OCI-LY7 (cell line): Measurements from ENCODE around the gene UBAP1L. TPM values are rescaled to one million over a fixed set of nuclear protein-coding genes. Genes with fewer than 3 reads are reported as not detected.

Experiments used
- BruUV-seq: library from RNA; stranded (reverse); fragments of 400-500 nt; replicated peaks from 2 replicates; lab custom pipeline; 2021; lab: Mats Ljungman, UMichigan
- CTCF ChIA-PET: fragments of 300-600 bp; sonication (Branson Sonifier 250); formaldehyde crosslinking; loops from one replicate; lab custom pipeline; 2022; ENCODE audit warnings: antibody characterized with exemption; ENCODE audit not compliant: unreplicated experiment; lab: Charles Lee
- POLR2A ChIA-PET: fragments of 300-600 bp; sonication (Branson Sonifier 250); formaldehyde crosslinking; loops from one replicate; lab custom pipeline; 2022; ENCODE audit warnings: antibody characterized with exemption; lab: Charles Lee
- DNase-seq: peaks from one replicate; pipeline ENCODE4 v3.0.0-alpha.2; 2015; ENCODE audit warnings: low spot score
- H2AFZ ChIP-seq: fragments of 200-600 bp; sonication (generic), shearing (Covaris generic); 2 replicates; pipeline ENCODE4 v1.6.1; 2014; ENCODE audit warnings: mild to moderate bottlenecking, antibody characterized with exemption, low read length, moderate library complexity
- H3K27ac ChIP-seq: fragments of 200-600 bp; sonication (generic); 2 replicates; pipeline ENCODE4 v1.5.1; 2014; ENCODE audit warnings: mixed run types, low read depth, mild to moderate bottlenecking, moderate library complexity, low read length, inconsistent platforms; ENCODE audit not compliant: poor library complexity, severe bottlenecking
- H3K36me3 ChIP-seq: fragments of 200-600 bp; sonication (generic); 2 replicates; pipeline ENCODE4 v1.6.1; 2014; ENCODE audit warnings: mild to moderate bottlenecking, antibody characterized with exemption, low read length, moderate library complexity, mixed read lengths; ENCODE audit not compliant: insufficient read depth
- H3K4me1 ChIP-seq: fragments of 200-600 bp; sonication (generic); 2 replicates; pipeline ENCODE4 v1.5.1; 2014; ENCODE audit warnings: mild to moderate bottlenecking, low read length; ENCODE audit not compliant: insufficient read depth, poor library complexity, severe bottlenecking
- H3K4me2 ChIP-seq: fragments of 200-600 bp; sonication (generic); 2 replicates; pipeline ENCODE4 v1.6.1; 2014; ENCODE audit warnings: mild to moderate bottlenecking, low read length
- H3K4me3 ChIP-seq: fragments of 200-600 bp; sonication (generic); 2 replicates; pipeline ENCODE4 v1.5.1; 2014; ENCODE audit warnings: mild to moderate bottlenecking, low read depth, low read length; ENCODE audit not compliant: poor library complexity, severe bottlenecking
- H3K79me2 ChIP-seq: fragments of 200-600 bp; sonication (generic); 2 replicates; pipeline ENCODE4 v1.6.1; 2016; ENCODE audit warnings: low read depth, mild to moderate bottlenecking, low read length, moderate library complexity, mixed read lengths; ENCODE audit not compliant: insufficient read depth
- H3K9me2 ChIP-seq: fragments of 200-600 bp; sonication (generic); 2 replicates; pipeline ENCODE4 v1.6.1; 2016; ENCODE audit warnings: mild to moderate bottlenecking, low read length, mixed read lengths; ENCODE audit not compliant: insufficient read depth
- H3K9me3 ChIP-seq: fragments of 200-600 bp; sonication (generic); 2 replicates; pipeline ENCODE4 v1.6.1; 2014; ENCODE audit warnings: mild to moderate bottlenecking, mixed run types, low read length, mixed read lengths
- H4K20me1 ChIP-seq: fragments of 200-600 bp; sonication (generic); 2 replicates; pipeline ENCODE4 v1.6.1; 2014; ENCODE audit warnings: mild to moderate bottlenecking, antibody characterized with exemption, low read length, moderate library complexity, mixed read lengths; ENCODE audit not compliant: insufficient read depth
- EZH2phosphoT487 ChIP-seq: fragments of 200-600 bp; sonication (generic); IDR thresholded peaks from 2 replicates; pipeline ENCODE4 v1.6.1; 2018; ENCODE audit warnings: low read depth, borderline replicate concordance, mild to moderate bottlenecking, mixed run types, antibody characterized with exemption, low read length, moderate library complexity, mixed read lengths
- intact Hi-C: fragments of 100-400 bp; cut with micrococcal nuclease; formaldehyde crosslinking; loops from one replicate; pipeline ENCODE4 v1.10.0; 2022; ENCODE audit not compliant: unreplicated experiment
- total RNA-seq, 2 experiments: library from RNA; depleted of rRNA in 1 of 2; stranded (reverse); fragments of >200 nt in 1 of 2; shearing (Covaris generic) in 1 of 2; gene quantifications; 2 replicates each; pipeline ENCODE4 v1.2.3, GENCODE V29; 2014 to 2022
- TF ChIP-seq, protein P1 (sequence below): fragments of 200-600 bp; sonication (generic); conservative IDR thresholded peaks from 2 replicates; pipeline ENCODE4 v1.5.1; 2014; ENCODE audit warnings: mild to moderate bottlenecking, antibody characterized with exemption, low read length, moderate library complexity, mixed read lengths

Gene UBAP1L
- total RNA-seq, 2 experiments from 2014 or later: 7.4 to 8.3 TPM

DNA sequence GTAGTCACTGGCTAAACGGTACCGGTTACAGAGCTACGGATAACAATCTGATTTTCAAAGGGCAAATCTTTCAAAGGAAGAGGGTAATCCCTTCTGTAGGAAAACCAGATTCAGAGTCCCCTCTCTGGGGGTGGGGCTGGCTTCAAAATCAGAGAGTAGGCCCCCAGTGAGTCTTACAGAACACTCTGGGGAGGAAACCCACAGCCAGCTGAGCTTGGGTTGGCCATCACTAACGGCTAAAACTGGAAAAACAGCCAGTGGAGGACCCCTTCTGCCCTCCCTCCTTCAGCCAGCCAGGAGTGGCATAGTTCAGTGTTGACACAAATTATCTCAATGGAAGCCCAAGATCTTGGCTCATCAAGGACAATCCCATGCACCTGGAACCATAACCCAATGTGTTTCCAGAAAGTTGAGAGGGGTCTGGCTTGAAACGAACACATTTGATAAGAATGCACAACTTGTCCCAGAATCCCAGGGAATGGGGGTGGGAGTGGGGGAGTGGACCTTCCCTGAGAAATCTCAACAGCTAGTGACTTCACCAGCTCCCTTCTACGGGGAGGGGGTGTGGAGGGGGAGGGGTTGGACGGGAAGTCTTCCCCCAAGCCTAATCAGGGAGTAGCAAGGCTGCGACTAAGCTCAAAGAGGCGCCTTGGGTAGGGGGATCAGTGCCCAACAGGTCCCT is 48.2 kb downstream of the UBAP1L start:
- Histone ChIP-seq H3K36me3 (no peaks in the 10 kb centered on the region), H2AFZ (no peak overlapping the region), H3K9me2 (no peaks in the 10 kb centered on the region), H3K27ac (no peak overlapping the region), H3K4me3 (no peak overlapping the region), H3K79me2 (no peaks in the 10 kb centered on the region), H4K20me1 (no peaks in the 10 kb centered on the region), H3K4me1 (no peaks in the 10 kb centered on the region), H3K4me2 (no peak overlapping the region), H3K9me3 (no peaks in the 10 kb centered on the region)
- no TSS peak for BruUV-seq
- ChIA-PET CTCF (interaction anchor here (0.6 kb wide), 1 partner anchor 141 kb away, joined by 11 read pairs; no protein-coding TSS in a partner anchor), POLR2A (no interaction called here)
- no peak for DNase-seq
- TF ChIP-seq, protein P1, sequence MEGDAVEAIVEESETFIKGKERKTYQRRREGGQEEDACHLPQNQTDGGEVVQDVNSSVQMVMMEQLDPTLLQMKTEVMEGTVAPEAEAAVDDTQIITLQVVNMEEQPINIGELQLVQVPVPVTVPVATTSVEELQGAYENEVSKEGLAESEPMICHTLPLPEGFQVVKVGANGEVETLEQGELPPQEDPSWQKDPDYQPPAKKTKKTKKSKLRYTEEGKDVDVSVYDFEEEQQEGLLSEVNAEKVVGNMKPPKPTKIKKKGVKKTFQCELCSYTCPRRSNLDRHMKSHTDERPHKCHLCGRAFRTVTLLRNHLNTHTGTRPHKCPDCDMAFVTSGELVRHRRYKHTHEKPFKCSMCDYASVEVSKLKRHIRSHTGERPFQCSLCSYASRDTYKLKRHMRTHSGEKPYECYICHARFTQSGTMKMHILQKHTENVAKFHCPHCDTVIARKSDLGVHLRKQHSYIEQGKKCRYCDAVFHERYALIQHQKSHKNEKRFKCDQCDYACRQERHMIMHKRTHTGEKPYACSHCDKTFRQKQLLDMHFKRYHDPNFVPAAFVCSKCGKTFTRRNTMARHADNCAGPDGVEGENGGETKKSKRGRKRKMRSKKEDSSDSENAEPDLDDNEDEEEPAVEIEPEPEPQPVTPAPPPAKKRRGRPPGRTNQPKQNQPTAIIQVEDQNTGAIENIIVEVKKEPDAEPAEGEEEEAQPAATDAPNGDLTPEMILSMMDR: no peak
- intact Hi-C loops: no loop called here

DNA sequence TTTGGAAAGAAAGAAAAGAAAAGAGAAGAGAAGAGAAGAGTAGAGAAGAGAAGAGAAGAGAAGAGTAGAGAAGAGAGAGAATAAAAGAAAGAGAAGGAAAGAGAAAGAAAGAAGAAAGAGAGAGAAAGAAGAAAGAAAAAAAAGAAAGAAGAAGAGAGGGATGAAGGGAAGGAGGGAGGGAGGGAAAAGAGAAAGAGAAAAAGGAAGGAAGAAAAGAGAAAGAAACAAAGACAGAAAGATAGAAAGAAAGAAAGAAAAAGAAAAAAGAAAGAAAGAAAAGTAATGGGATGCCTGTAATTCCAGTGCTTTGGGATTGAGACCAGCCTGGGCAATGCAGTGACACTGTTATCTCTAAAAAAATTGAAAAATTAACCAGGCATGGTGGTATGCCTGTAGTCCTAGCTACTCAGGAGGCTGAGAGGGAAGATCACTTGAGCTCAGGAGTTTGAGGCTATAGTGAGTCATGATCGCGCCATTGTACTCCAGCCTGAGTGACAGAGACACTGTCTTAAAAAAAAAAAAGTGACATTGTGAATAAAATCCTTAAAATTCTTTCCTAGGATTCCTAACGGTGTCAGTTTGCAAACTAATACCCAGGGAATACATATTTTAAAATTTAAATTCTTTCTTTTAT is 48.9 kb downstream of the UBAP1L start:
- Histone ChIP-seq H3K4me3 (no peak overlapping the region), H3K36me3 (no peaks in the 10 kb centered on the region), H2AFZ (no peak overlapping the region), H3K4me2 (no peak overlapping the region), H3K79me2 (no peaks in the 10 kb centered on the region), H3K9me2 (no peaks in the 10 kb centered on the region), H3K9me3 (no peaks in the 10 kb centered on the region), H4K20me1 (no peaks in the 10 kb centered on the region), H3K27ac (no peak overlapping the region), H3K4me1 (no peaks in the 10 kb centered on the region)
- TF ChIP-seq EZH2phosphoT487: no peak
- TF ChIP-seq, protein P1: no peak
- no TSS peak for BruUV-seq
- DNase-seq: no peak
- intact Hi-C loops: no loop called here
- CTCF ChIA-PET: no interaction called here
- POLR2A ChIA-PET: interaction anchor here (0.7 kb wide), 1 partner anchor 705 kb away, joined by 4 read pairs; no protein-coding TSS in a partner anchor

DNA sequence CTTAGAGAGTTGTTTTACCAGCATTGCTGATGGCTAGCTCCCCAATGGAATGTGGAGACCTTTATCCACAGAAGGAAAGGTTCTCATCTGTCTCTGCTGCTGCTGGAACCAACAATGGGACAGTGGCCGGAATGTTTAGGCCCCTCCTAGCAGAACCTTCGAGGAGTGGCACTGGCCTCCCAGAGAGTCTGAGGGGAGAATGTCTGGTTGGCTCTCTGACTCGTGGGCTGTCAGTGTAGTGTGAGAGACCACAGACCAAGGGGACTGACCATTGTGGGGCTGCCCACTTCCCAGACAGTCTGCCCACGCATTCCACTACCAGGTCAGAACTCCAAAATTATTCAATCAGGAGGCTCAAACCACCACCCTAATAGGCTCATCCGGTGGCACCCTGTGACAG is 52.3 kb downstream of the UBAP1L start:
- no peak overlapping the region for H3K4me2 ChIP-seq
- BruUV-seq: no TSS peak
- no peaks in the 10 kb centered on the region for H3K79me2 ChIP-seq
- no peak for TF ChIP-seq EZH2phosphoT487
- TF ChIP-seq, protein P1: no peak
- H3K9me3 ChIP-seq: no peaks in the 10 kb centered on the region
- intact Hi-C loops: no loop called here
- no peak overlapping the region for H2AFZ ChIP-seq
- no peaks in the 10 kb centered on the region for H3K36me3 ChIP-seq
- POLR2A ChIA-PET: interaction anchor here (0.5 kb wide), 1 partner anchor 183 kb away, joined by 5 read pairs; no protein-coding TSS in a partner anchor
- CTCF ChIA-PET: no interaction called here
- H3K4me1 ChIP-seq: no peaks in the 10 kb centered on the region
- no peaks in the 10 kb centered on the region for H4K20me1 ChIP-seq
- no peak overlapping the region for H3K27ac ChIP-seq
- H3K4me3 ChIP-seq: no peak overlapping the region
- DNase-seq: no peak
- H3K9me2 ChIP-seq: no peaks in the 10 kb centered on the region
